T-helper 9 cell (primary cell): ENCODE results near the gene PRDM16.

Experiments
- DNase-seq: peaks from one replicate; pipeline ENCODE4 v3.0.0-alpha.2; 2020

PRDM16 gene

DNA sequence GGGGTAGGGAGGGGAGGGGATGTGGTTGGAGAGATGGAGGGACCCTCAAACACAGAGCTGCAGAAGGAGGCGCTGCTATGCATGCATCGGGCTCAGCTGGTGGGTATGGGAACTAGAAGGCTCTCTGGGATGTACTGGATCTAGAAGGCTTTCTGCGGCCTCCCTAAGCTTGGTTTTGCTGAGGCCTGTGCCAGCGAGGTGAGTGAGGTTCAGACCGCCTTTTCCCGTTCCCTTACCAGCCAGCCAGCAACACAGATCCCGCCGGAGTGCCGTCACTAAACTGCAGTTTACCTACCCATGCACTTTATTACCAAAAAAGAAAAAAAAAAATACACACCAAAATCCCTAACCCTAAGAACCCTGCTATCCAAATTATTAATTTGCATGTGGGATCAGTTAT lies 180.2 kb downstream of the PRDM16 start:
- DNase-seq, result no peak

DNA sequence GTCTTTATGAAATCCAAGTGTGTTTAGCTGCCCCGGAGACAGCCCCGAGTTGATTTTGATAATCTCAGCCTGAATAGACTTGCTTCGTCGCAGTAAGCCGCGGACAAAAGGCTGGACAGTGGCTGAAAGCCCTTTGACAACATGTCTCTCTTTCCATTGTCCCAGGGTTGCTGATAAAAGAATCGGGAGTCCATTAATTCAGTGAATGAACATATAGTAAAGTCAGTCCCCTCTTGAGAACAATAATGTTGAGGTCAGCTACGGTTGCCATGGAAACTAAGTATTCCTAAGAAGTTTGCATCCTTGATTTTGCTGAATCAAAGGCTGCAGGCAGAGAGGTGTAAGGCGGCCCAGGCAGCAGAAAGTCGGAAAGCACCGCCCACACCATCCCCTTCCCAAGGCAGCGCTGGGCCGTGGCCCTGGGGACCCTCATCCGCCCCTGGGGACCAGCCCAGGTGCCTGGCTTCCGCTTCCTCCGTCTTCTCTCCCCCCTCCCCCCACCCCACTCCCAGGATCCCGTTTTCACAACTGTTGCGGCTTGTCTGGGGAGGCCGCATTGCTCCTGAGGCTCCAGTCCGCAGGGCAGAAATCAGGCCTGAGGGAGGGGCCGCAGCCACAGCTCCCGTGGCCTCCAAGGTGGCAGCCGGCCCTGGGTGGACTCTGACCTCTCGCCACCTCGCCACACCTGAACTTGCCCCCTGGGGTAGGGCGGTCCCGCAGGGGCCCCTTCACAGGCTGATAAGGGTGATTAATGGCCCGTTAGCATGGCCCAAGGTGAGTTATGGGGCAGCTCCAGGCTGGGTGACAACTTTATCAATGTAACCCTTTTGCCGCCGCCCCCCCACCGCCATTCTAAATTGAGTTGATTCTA lies 180.9 kb downstream of the PRDM16 start:
- DNase-seq, result no peak

DNA sequence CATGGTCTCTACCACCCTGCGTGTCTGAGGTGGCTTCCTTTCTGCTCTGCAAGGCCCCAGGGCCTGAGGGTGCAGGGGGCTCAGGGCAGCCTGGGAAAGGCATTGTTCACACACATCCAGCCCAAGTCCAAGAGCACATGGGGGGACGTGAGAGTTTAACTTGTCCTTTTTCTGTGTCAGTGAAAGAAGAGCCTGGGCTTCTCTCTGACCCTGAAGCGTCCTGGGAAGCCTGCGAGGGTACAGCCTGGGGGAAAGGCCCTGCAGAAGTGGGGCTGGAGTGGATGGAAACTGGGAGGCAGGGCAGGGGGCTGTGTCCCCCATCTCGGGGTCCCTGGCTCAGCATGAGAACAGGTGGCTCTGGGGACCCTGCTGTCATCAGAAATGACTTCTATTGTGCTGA lies 181.6 kb downstream of the PRDM16 start:
- no peak for DNase-seq

DNA sequence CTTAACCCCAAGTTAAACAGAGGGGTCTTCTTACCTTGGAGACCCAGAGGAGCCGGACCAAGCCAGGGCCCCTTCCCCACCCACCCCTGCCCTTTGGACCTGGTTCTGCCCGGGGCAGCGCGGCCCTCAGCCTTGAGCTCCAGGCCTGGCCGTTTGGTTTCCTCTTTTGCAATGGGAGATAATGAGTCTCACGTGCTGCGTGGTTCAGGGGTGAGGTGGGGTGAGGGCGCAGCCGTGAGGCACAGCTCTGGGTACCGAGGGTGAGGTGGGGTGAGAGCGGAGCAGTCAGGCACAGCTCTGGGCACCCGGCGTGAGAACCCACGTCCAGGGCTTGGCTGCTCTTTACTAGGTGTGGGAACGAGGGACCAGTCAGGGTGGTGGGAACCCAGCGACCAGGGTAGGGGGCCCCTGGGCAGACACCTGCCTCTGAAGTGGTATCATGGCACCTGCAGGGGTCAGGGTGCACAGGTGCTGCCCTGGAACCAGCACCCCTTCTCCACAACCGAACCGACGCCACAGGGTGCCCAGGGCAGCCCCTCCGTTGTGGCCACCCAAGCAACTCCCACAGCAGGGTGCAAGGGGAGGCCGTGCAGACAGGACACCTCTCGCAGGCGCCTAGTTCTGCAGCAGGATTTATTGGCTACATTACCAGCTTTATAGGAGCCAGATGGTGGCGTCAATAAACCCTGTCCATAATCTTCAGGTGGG lies 182.2 kb downstream of the PRDM16 start:
- no peak for DNase-seq

DNA sequence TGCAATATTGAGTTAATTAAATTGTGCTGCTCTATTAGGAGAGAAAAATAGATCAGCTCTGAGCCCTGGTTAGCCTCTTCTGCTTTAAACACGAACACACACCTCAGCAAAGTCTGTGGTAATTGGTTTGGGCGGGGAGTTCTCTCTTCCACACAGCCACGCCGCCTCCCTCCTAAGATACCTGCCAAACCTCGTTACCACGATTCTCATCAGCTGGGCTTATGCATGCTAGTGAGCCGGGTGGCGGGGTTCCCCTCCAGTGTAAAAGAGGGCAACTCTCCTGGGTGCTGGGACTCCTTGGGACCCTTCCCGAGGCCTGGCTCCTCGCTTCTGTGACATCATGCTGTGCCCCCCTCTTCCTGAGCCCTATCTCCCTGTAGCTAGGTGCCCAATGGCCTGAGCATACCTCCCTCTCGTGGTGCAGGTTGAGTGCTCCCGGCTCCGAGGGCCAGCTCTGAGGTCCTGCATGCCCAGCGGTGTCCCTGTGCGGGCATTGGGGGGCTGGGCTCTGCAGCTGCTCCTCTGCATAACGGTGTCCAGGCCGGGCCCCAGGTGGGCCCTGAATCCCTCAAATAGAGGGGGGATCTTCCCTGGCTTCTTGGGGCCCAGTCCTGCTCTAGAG lies 182.9 kb downstream of the PRDM16 start:
- DNase-seq, result no peak

DNA sequence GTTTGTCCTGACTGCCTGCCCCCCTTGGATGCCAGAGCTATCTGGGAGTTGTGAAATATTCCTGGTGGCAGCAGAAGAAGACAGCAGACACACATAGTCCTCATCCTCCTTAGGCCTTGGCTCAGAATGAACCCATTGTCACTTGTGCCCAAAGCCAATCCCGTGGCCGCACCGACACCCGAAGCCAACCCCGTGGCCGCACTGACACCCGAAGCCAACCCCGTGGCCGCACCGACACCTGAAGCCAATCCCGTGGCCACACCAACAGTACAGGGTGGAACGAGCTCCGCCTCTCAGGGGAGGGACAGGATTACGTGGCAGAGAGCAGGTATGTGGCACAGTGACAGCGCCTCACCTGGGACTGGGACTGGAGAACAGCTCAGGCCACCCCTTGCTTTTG lies 186.7 kb downstream of the PRDM16 start:
- no peak for DNase-seq

DNA sequence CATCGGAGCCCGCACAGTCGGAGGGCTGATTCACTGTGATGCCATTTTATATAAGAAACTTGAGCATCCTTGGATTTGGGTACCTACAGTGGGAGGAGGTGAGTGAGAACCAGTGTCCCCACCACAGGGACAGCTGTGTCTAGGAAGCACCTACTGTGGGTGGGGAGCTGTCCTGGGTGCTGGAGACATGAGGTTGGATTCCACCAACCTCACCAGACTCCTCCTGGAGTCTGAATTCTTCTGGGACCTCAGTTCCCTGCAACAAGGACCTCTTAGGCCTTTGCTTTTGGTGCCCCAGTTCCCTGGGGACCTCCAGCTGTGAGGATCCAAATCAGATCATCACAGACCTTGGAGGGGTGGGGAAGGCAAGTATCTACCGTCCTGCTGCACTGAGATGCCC lies 188.8 kb downstream of the PRDM16 start:
- DNase-seq, result no peak

DNA sequence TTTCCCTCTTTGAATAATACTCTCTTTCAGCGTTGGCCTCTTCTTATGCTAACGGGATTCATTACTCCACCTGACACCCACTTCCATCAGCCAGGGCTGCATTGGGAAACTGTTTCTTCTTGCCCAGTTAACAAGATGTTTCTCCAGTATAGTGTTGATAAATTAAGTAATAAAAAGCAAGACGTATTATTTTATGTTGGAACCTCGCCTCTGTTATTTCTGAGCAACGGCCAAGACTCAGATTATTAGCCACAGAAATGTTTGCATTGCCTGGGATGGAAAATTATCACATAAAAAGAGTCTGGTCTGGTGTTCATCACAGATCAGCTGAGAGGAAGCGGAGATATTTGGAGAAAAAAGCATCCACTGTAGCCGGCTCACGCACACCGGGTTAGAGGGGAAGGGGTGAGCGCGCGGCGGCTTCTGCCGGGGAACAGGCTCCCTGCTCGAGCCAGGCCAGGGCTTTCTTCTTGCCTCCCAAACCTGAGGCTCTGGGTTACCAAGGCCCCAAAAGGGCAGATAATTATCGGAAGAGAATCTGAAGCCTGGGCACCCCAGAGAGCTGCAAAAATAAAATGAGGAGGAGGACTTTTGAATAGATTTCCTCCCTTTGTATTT lies 189.5 kb downstream of the PRDM16 start:
- DNase-seq, result no peak

DNA sequence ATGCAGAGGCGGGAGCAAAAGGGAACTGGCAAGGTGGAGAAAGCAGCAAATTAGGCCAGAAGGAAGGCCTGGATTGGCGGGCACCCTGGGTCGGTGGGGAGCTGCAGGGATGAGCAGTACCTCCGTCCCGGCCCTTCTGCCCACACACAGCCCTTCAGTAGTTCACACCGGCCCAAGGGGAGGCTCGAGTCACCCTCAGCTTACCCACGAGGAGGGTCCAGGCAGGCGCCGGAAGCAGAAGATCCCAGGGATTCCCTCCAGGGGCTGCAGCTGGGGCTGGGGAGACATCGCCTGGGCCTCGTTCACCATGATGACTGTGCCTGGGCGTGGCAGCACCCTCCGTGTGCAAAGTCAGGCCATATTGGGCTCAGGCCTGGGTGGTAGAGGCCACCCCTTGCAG lies 190.0 kb downstream of the PRDM16 start:
- no peak for DNase-seq

DNA sequence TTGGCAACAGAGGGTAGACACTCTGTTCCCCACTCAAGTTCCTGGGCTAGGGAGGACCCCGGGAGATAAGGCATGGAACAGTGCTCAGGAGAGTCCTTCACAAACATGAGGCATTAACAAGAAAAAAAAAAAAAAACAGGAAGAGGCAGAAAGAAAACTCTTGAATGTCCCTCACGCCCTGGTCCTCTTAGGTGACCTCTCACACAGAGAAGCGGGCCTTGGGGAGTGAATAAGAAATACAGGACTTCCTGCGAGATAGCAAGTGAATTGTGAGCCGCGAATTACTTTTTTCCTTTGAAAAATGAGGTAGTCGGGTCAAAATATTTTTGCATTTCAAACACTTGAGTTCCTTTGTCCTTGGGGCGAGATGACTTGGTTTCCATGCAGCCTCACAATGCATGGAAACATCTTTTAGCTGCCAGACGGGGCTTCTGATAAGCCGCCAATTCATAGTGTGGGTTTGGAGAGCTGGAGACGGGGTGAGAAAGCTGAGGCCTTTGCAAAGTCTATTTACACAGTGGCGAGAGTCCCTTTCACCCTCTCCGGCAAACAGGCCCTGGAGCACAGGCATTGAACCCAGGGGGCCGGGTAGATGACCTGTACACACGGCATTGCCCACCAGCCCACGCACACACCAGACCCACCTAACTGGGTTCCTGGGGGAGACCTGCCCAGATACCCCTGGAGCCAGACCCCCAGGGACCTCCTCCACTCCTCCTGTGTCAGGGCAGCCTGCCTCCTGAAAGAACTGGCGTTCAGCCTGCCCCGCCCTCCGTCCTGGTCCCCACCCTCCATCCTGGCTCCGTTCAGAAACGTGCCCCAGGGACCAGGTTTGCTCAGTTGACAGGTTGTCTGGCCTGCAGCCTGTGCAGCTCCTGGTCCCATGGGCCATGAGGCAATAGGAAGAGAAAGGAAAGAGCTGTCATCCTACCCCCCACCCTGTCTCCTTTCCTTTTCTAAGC lies 192.3 kb downstream of the PRDM16 start:
- no peak for DNase-seq

DNA sequence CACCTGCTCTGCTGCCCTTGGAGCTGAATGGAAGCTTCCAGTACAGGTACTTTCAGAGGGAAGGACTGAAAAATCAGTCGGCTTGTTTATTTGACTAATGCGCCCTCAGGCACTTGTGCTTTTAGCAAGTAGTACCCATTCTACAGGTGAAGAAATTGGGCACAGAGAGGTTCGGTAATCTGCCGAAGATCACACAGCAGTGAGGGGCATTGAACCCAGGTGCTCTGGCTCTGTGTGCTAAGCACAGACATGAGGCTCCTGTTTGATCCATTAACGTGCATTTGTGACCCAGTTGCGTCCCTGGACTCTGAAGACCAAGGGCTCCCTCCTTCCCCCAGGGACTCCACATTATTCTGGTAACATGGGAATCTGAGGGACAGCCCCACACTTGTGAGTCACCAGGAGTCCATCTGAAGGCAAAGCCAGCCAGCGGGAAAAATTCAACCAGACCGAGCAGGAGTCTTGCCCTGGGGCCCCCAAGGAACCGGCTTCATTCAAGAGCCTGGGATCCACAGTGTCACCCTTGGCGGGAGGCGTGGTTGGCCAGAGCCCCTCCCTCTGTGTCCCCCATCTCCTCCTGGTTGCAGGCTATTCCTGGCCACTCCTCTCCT lies 193.1 kb downstream of the PRDM16 start:
- no peak for DNase-seq

DNA sequence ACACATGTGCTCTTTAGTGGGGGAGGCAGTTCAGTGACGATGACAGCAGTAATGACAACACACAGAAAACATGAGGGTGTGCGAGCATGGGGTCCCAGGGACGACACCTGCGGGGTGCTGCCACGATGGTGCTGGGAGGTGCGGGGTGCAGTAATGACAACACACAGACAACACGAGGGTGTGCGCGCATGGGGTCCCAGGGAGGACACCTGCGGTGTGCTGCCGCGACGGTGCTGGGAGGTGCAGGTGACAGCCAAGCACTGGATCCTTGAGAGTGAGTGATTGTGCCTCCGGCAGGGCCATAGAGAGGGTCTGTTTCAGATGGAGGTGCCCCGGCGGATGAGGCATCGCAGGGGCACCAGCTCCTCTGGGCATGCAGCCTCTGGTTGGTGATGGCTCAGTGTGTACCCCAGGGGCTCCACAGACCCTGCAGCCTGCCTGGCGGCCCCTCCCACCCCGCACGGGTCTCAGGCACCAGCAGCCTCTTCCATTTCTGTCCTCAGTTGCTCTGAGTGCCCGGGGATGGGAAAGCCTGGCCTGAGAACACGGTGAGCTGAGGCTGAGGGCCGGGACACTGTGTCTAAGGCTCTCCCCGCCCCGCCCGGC lies 193.8 kb downstream of the PRDM16 start:
- DNase-seq, result no peak

DNA sequence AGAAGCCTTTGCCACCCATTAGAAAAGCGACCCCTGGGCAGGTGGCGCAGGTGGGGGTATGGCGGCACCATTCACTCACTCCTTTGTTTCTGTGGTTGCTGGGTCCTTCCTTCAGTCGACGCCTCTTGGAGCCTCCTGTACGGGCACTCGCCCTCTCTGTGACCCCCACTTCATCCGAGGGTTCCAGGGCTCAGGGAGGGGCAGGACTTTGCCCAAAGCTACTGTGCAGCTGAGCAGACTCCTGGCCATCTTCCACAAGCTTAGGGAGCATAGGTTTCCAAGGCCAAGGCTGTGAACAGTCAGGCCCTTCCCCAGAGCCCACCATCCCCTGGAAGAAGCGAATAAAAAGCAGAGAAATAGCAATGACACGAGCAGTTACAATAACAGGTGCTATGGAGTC lies 194.8 kb downstream of the PRDM16 start:
- DNase-seq, result no peak

DNA sequence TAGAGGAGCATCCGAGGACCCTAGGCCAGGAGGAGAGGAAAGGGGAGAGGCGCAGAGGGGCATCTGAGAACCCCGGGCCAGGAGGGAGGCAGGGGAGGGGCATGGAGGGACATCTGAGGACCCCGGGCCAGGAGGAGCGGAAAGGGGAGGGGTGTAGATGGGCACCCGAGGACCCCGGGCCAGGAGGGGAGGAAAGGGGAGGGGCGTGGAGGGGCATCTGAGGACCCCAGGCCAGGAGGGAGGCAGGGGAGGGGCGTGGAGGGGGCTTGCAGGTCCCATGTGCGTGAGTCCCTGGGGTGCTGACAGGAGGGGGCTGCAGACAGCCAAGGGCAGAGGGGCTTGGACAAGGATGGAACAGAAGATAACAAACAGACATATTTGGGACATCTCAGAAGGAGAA lies 195.5 kb downstream of the PRDM16 start:
- no peak for DNase-seq

DNA sequence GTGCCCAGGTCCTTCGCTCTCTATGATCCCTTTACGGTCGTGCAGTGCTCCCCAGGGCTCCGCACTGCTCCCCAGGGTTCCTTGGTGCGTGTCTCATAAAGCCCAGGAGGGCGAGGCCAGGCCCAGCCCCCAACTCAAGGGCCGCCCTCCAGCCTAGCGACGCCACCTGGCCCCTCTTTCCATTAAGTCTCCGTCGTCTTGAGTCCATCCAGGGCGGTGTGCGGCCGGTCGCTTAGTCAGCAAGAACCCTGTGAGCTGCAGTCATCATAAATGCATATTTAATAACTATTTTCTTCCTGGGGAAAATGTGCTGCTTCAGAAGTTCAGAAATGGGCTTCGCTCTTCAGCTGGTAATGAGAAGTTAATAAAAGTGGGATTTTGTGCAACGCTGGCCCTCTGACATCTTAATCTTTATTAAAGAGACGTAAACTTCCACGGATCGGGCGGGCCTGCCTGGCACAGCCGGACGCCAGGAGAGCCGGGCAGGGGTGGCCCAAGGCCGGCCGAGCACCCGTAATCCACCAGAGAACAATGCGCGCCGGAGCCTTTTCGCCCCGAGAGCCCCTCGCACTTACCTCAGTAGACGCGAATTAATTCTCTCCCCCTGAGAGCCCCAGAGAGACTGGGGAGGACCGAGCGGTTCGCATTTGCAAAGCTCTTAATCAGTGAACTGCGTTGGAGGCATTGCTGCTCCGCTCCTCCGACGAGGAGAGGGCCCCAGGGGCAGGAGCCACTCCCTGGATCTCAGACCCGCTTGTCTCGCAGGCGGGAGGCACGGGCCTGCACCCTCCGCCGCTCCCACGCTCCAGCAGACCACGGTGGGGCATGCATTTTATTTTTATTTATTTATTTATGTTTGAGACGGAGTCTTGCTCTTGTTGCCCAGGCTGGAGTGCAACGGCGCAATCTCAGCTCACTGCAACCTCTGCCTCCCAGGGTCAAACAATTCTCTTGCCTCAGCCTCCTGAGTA lies 197.1 kb downstream of the PRDM16 start:
- no peak for DNase-seq

DNA sequence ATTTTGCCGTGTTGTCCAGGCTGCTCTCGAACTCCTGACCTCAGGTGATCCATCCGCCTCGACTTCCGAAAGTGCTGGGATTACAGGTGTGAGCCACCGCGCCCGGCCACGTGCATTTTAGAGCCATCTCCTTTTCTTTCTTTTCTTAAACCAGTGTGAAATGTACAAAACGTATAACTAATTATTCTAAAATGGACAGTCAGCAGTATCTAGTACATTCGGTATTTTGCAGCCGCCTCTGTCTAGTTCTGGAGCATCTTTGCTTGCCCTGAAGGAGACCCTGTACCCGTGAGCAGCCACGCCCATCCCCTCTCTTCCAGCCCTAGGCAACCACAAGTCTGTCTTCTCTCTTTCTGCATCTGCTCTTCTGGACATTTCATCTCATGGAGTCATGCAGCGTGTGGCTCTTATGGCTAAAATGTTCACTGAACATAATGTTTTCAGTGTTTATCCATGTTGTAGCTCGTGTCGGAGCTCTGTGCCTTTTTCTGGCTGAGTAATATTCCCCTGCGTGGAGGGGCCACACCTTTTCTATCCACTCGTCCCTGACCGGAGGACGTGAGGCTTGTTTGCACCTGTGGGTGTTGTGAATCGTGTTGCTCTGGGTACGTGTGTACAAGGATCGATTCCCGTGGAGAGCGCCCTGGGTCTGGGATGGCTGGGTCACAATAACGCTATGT lies 198.0 kb downstream of the PRDM16 start:
- DNase-seq, result no peak

DNA sequence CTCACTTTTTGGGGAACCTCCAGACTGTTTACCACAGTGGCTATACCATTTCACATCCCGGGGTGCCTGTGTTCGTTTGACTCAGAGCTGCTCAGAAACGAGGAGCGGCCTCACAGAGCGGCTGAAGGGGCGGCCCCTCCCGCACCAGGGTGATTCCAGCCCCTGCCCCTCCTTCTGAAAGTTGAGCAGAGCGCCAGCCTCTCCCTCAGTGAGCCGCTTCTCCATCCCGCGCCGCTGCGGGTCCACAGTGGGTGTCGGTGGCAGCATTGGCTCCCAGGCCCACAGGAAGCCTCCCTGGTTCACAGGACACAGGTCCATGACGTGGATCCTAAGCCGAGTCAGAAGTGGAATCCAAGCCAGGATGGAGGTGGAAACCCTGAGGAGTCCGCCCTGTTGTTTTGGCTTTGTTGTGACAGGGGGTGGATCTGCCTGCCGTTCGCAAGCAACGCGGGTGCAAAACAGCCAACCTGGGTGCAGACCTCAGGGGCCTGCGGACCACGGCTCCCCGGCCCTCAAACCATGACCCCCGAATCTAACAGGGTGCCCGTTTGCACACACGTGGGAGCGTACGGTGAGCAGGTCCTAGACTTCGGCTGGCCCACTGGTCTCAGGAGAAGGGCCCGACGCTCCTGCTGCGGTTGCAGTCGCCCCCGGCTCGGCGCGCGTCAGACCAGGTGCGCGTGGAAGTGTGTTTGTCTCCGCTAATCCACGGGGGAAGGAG lies 198.7 kb downstream of the PRDM16 start:
- no peak for DNase-seq

DNA sequence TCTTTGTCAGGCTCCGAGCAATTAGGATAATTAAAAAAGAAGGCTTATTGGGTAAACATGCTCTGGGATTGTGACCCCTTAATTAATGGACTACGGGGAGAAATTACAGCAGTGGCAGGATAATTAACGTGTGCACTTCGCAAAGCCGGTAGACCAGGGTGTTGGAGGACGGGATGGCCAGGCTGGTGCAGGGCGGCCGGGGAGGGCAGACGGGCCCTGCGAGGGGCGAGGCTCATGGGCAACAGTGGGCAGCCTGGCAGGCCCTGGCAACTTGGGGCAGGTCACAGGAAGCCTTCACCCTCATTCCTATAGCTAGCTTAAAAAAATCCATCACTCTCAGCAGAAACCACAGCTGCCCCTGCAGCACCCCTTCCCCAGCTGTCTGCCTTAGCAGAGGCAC lies 199.3 kb downstream of the PRDM16 start:
- no peak for DNase-seq
